ENCODE data around the gene TUBA4A.

DNA sequence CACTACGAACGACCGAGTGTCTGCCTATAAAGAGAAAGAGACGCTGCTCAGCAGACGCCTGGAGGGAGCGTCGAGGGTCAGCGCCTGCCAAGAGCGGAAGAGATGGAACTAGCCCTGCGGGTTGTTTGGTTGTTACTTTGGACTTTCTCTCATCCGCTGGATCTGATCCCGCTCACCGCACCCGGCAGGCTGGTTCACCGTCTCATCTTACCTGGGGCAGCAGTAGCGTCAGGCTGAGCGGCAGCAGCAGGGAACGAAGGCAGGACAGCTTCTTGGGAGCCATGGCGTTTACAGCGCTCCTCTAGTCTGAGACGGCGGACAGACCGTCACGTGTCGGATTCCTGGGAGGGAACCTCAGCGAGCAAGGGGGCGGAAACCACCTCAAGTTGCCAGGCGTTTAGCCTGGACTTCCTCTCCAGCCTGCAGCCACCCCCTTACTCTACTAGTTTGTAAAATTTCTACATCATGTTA, 10.4 kb downstream of the TUBA4A start:
- TF ChIP-seq, protein P1, sequence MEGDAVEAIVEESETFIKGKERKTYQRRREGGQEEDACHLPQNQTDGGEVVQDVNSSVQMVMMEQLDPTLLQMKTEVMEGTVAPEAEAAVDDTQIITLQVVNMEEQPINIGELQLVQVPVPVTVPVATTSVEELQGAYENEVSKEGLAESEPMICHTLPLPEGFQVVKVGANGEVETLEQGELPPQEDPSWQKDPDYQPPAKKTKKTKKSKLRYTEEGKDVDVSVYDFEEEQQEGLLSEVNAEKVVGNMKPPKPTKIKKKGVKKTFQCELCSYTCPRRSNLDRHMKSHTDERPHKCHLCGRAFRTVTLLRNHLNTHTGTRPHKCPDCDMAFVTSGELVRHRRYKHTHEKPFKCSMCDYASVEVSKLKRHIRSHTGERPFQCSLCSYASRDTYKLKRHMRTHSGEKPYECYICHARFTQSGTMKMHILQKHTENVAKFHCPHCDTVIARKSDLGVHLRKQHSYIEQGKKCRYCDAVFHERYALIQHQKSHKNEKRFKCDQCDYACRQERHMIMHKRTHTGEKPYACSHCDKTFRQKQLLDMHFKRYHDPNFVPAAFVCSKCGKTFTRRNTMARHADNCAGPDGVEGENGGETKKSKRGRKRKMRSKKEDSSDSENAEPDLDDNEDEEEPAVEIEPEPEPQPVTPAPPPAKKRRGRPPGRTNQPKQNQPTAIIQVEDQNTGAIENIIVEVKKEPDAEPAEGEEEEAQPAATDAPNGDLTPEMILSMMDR (IDR thresholded peaks at IDR 0.05) = no peak
- no peak for TF ChIP-seq POLR2A (IDR thresholded peaks at IDR 0.05)
- TF ChIP-seq POLR2AphosphoS5 (IDR thresholded peaks at IDR 0.05) = peak in 2 of 4 donors; percentile 61 to 65
